Fibroblast of pulmonary artery (primary cell): ENCODE results near the gene SLTM.
"Not testable (repeated sequence)": the region's sequence is repeated elsewhere in the genome, so short reads cannot be mapped to it uniquely, and the experiment has no call there.

Source experiments
- DNase-seq: peaks from one replicate; pipeline ENCODE4 v3.0.0-alpha.2; 2010; ENCODE audit warnings: low read depth
- H3K4me3 ChIP-seq: replicated peaks from 2 replicates; pipeline ENCODE4 v1.5.1; 2011; ENCODE audit warnings: low read depth, mild to moderate bottlenecking, control low read depth, low read length, moderate library complexity
- CTCF ChIP-seq: IDR thresholded peaks from 2 replicates; pipeline ENCODE4 v1.5.1; 2011; ENCODE audit warnings: mild to moderate bottlenecking, control low read depth, low read length, inconsistent platforms; ENCODE audit errors: missing control alignments

Gene SLTM

GRCh38 chr15:58919232-58919631, 14.2 kb downstream of the SLTM start:
- no peak for DNase-seq
- H3K4me3 ChIP-seq = no peak overlapping the region
- TF ChIP-seq CTCF = no peak

DNA sequence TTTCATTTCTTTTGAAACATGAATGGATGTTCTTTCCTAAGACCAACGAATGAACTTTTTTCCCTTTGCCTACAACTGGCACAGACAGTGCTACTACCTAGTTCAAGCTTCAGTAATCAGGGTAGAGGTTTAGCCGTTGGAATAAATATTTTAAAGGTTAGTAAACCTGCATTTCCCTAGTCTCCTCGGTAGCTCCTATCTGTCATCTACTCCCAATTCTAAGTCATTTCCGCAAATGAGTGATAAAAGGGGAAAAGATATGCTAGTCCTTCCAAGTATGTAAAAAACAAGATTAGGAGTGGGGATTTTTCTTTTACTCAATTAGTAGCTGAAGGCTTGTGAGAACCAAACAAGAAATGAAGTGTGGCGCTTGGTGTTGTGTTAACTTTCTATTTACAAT, 15.2 kb downstream of the SLTM start:
- no peak for TF ChIP-seq CTCF
- peak; percentile 80 for DNase-seq
- peak overlapping the region; percentile 27 for H3K4me3 ChIP-seq

- H3K4me3 ChIP-seq, DNase-seq: not testable (repeated sequence)
These were observed 15.8 kb downstream of the SLTM start for GRCh38 chr15:58917613-58918129.

DNA sequence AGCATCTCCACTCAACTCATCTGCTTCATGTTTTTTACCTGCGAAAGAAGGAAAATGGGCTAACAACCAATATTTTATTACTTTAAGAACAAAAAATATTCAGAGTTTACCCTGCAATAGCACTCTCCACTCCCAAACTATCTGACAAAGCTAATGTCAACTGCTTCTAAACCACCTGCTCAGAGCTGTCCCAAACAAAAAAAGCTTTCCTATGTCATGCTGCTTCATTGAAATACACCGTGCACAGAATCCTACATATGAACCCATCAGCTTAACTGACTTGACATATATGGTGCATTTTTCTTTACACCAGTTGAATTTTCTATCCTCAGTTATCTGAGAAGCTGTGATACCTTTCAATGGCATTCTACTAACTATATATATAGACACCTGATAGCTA, 16.5 kb downstream of the SLTM start:
- TF ChIP-seq CTCF = no peak
- no peak overlapping the region for H3K4me3 ChIP-seq
- no peak for DNase-seq

DNA sequence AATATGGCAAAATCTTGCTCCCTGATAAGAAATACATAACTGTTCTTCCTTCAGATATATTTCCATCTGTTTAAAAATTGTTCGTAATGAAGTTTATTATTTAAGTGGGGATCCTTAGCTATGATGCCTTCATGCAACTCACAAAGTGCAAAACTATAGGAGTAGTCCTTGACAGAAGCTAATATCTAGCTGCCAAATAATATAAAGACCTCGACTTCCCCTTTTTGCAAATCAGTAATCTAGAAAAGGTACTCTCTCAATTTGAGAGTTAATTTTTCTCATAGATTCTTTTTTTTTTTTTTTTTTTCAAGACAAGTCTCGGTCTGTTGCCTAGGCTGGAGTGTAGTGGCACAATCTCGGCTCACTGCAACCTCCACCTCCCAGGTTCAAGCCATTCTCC, 23.0 kb downstream of the SLTM start:
- TF ChIP-seq CTCF = no peak
- no peak for DNase-seq
- no peak overlapping the region for H3K4me3 ChIP-seq

- DNase-seq = no peak
- H3K4me3 ChIP-seq = no peak overlapping the region
- no peak for TF ChIP-seq CTCF
These were observed 23.9 kb downstream of the SLTM start for GRCh38 chr15:58909616-58910015.

DNA sequence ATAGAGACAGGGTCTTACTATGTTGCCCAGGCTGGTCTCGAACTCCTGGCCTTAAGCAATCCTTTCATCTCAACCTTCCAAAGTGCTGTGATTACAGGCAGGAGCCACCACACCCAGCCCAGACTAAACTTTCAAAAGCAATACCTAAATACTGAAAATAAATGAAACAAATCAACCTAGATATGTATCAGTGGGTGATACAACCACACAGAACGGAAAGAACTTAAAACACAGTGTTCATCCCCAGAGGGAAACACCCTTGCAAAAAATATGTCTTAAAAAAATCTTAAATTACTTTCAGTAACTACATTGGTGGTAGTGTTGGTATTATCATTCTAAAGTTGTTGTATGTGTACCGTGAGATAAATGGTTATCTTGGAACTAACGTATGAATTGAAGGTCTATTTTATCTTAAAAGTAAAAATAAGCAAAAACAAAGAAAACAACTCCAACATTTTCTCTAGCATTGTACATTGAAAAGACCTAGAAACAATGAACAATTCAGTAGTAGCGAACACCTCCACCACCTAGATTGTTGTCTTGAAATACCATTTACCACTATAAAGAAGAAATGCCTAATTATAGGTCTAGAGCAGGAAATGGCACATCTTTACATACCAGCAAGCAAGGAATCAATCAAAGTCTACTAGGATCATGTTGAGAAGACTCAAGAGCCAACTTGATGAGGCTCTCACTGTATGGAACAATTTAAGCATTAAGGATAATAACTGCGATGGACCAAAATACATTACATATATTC, 24.7 kb downstream of the SLTM start:
- no peak for DNase-seq
- H3K4me3 ChIP-seq = no peak overlapping the region
- no peak for TF ChIP-seq CTCF
